RWPE1 (cell line): ENCODE data around the gene ERCC8.
"Not testable (repeated sequence)": the region's sequence is repeated elsewhere in the genome, so short reads cannot be mapped to it uniquely, and the experiment has no call there.

Source experiments
- CTCF ChIA-PET: fragments of 350-600 bp; sonication (Branson Sonifier 250); formaldehyde crosslinking; extraction: SDS; loops from one replicate; lab custom pipeline; 2021; lab: Yijun Ruan, JAX
- POLR2A ChIA-PET: fragments of 400-600 bp; formaldehyde crosslinking; extraction: SDS; loops from one replicate; lab custom pipeline; 2020; ENCODE audit warnings: antibody characterized with exemption; ENCODE audit not compliant: low non-redundant PET; lab: Yijun Ruan, JAX
- DNase-seq: peaks from one replicate; pipeline ENCODE4 v3.0.0; 2012; ENCODE audit warnings: low spot score
- H3K27ac ChIP-seq: fragments of 450-650 bp; 2 replicates; pipeline ENCODE4 v1.5.1; 2017
- CTCF ChIP-seq: fragments of 450-650 bp; conservative IDR thresholded peaks from 2 replicates; pipeline ENCODE4 v1.5.1; 2017; ENCODE audit warnings: low read depth, mild to moderate bottlenecking

ERCC8 gene

DNA sequence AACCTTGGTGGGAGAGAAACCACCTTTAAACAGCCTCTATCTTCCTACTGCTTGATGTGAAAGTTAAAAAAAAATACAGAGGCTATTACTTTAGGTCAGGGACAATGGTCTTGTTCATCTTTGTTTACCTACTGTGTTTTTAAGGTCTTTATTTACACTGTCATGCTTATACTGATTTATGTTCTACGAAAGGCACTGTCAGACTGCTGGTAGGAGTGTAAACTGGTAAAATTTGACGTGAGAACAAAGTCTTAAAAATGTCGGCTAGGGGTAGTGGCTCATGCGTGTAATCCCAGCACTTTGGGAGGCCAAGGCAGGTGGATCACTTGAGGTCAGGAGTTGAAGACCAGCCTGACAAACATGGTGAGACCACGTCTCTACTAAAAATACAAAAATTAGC lies 58.7 kb downstream of the ERCC8 start:
- ChIA-PET CTCF (no interaction called here), POLR2A (no interaction called here)
- TF ChIP-seq CTCF = no peak
- no peak overlapping the region for H3K27ac ChIP-seq
- DNase-seq = no peak

- ChIA-PET POLR2A (no interaction called here), CTCF (no interaction called here)
- DNase-seq = peak; percentile 10
- TF ChIP-seq CTCF = peak; percentile 33; the same call in 1 of the 2 replicates
- no peak overlapping the region for H3K27ac ChIP-seq
Observed at GRCh38 chr5:60883229-60883628, 61.6 kb downstream of the ERCC8 start.

- TF ChIP-seq CTCF = no peak
- CTCF ChIA-PET = interaction anchor here (0.6 kb wide), 1 partner anchor 1217 kb away, joined by 3 read pairs; no protein-coding TSS in a partner anchor
- no peak overlapping the region for H3K27ac ChIP-seq
- POLR2A ChIA-PET = no interaction called here
- DNase-seq = no peak
Observed at GRCh38 chr5:60872892-60873291, 72.0 kb downstream of the ERCC8 start.

DNA sequence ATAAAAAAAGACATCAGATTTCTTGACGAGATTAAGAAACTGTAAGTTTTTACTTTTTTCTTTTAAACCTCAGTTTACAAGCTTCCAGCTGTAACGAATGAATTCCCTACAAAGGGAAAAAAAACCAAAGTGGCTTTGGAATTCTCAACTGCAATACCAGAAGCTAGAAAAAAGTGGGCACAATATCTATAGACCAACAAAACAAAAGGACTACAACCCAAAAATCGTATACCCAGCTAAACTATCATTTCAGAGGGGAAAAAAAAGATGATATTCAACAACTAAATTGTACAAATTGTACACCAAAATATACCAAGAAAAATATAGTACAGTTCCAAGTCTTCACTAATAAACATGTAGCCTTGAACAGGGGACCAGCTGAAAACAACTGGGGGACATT lies 74.0 kb downstream of the ERCC8 start:
- no peak for TF ChIP-seq CTCF
- CTCF ChIA-PET = interaction anchor here (0.6 to 0.7 kb wide), 5 partner anchors 61 to 1495 kb away, joined by 3 to 4 read pairs (median 3); no protein-coding TSS in a partner anchor
- H3K27ac ChIP-seq = no peak overlapping the region
- POLR2A ChIA-PET = interaction anchor here (0.7 kb wide), 1 partner anchor 12 kb away, joined by 9 read pairs; no protein-coding TSS in a partner anchor
- DNase-seq = no peak

- H3K27ac ChIP-seq, DNase-seq, POLR2A ChIA-PET, CTCF ChIA-PET: not testable (repeated sequence)
Observed at GRCh38 chr5:60860572-60860971, 84.3 kb downstream of the ERCC8 start.

DNA sequence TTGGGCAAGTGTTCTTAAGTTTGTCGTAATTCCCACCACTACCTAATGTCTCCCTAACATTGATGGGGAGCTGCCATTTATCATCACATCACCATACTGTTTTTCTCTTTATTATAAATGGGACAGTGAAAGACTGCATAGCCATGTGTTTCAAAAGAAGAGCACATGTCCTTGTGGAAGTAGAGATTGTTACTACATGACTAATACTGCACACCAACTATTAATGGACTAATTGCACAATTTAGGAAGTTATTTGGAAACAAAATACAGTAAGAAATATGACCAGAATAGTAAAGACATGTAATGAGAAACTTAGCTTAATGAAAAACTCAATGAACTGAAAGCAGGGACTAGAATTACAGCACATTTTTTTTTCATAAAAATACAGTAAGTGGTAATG lies 88.8 kb downstream of the ERCC8 start:
- DNase-seq = peak; percentile 70
- ChIA-PET CTCF (no interaction called here), POLR2A (no interaction called here)

More for the DNA sequence above, 88.8 kb downstream of the ERCC8 start:
- no peak overlapping the region for H3K27ac ChIP-seq
- no peak for TF ChIP-seq CTCF
